Smooth muscle cell (in vitro differentiated cells): ENCODE measurements around the gene ADM. TPM values are rescaled to one million over a fixed set of nuclear protein-coding genes. Genes with fewer than 3 reads are reported as not detected.
A peak's percentile ranks its signal among the peaks of the same experiment; 100 is the strongest.

Experiments
- DNase-seq: peaks from one replicate; lab custom pipeline; 2025; ENCODE audit not compliant: unreplicated experiment; lab: John Stamatoyannopoulos, UW
- H2AFZ ChIP-seq: fragments of 200-600 bp; sonication (generic); 2 replicates; pipeline ENCODE4 v1.6.0; 2016; ENCODE audit warnings: antibody characterized with exemption, low read depth, mild to moderate bottlenecking
- H3F3A ChIP-seq: fragments of 200-600 bp; sonication (generic); 2 replicates; pipeline ENCODE4 v1.6.0; 2017; ENCODE audit warnings: antibody characterized with exemption, low read depth
- H3K27ac ChIP-seq: fragments of 200-600 bp; sonication (generic); 2 replicates; pipeline ENCODE4 v1.5.1; 2016; ENCODE audit warnings: low read depth, mild to moderate bottlenecking
- H3K27me3 ChIP-seq: fragments of 200-600 bp; sonication (generic); 2 replicates; pipeline ENCODE4 v1.6.1; 2016; ENCODE audit warnings: low read depth, mild to moderate bottlenecking
- H3K36me3 ChIP-seq: fragments of 200-600 bp; sonication (generic); 2 replicates; pipeline ENCODE4 v1.5.1; 2016; ENCODE audit warnings: low read depth
- H3K4me1 ChIP-seq: fragments of 200-600 bp; sonication (generic); 2 replicates; pipeline ENCODE4 v1.5.1; 2016; ENCODE audit warnings: low read depth
- H3K4me2 ChIP-seq: fragments of 200-600 bp; sonication (generic); 2 replicates; pipeline ENCODE4 v1.6.0; 2016; ENCODE audit warnings: mild to moderate bottlenecking
- H3K4me3 ChIP-seq: fragments of 200-600 bp; sonication (generic); 2 replicates; pipeline ENCODE4 v1.5.1; 2016; ENCODE audit warnings: mild to moderate bottlenecking
- H3K79me2 ChIP-seq: fragments of 200-600 bp; sonication (generic); 2 replicates; pipeline ENCODE4 v1.6.0; 2016; ENCODE audit warnings: low read depth, mild to moderate bottlenecking
- H3K9ac ChIP-seq: fragments of 200-600 bp; sonication (generic); 2 replicates; pipeline ENCODE4 v1.6.0; 2016; ENCODE audit warnings: low read depth
- H3K9me3 ChIP-seq: fragments of 200-600 bp; sonication (generic); replicated peaks from 2 replicates; pipeline ENCODE4 v1.5.1; 2016; ENCODE audit warnings: low read depth
- H4K20me1 ChIP-seq: fragments of 200-600 bp; sonication (generic); 2 replicates; pipeline ENCODE4 v1.6.0; 2016; ENCODE audit warnings: low read depth
- CTCF ChIP-seq: fragments of 200-600 bp; sonication (generic); IDR thresholded peaks from 2 replicates; pipeline ENCODE4 v1.5.1; 2017; ENCODE audit warnings: borderline replicate concordance, mild to moderate bottlenecking, antibody characterized with exemption; ENCODE audit not compliant: insufficient read depth, poor library complexity, severe bottlenecking
- WGBS: methylation state at CpG from one replicate; pipeline ENCODE4 v1.1.7; 2016; ENCODE audit warnings: low lambda C conversion rate; 5-methylcytosine and 5-hydroxymethylcytosine counted together
- polyA plus RNA-seq: library from polyadenylated mRNA; unstranded; fragments of >200 nt; fragmentation: Nextera tagmentation; extraction: Ambion mirVana; gene quantifications from 2 replicates; pipeline ENCODE4 v1.2.1, GENCODE V29; 2016
- total RNA-seq: library from RNA; depleted of rRNA; stranded (reverse); fragments of >200 nt; gene quantifications from 2 replicates; pipeline ENCODE4 v1.2.3, GENCODE V29; 2014

Gene ADM
- total and polyA plus RNA-seq, 2 experiments from 2014 or later = 47.6 to 53.0 TPM

DNA sequence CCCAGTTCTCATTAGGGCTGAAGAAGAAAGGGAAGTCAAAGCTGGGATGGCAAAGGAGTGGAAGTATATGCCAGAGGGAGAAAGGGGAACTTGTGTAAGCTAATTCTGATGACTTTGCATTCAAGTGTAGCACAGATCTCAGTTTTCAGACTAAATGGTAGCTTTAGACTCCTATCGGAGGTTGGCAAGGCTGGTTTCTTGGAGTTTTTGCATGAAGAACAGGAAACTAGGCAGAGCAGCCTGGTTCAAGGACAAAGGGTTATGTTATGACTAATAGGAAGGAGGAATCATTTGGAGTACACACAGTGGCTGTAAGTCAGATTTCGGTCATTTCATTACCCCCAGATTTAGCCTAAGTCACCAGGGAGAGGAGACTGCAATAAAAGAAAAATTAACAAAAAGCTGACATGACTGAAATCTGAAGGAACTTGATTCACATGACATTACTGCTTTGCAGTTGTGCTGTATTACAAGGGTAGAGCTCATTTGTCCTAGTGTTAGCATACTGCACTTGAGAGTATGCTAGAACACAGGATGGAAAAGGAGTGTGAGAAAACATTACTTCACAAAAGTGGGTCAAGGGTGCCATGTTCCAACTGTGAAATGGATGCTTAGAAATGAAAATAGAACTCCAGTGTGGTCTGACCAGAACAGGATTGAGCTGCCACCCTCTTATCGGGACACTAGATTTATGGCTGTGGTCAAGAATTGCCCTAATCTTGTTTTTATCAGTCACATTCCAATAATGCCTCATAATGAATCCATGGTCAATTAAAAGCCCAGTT lies 23.6 kb downstream of the ADM start:
- Histone ChIP-seq H3F3A (no peaks in the 10 kb centered on the region), H3K36me3 (no peaks in the 10 kb centered on the region), H3K4me2 (peak overlapping the region; percentile 6), H3K4me3 (no peak overlapping the region), H3K79me2 (no peaks in the 10 kb centered on the region), H3K4me1 (peaks cover 6% of the 10 kb centered on the region), H2AFZ (no peak overlapping the region), H3K27ac (no peak overlapping the region), H3K9ac (no peak overlapping the region), H3K9me3 (no peaks in the 10 kb centered on the region), H3K27me3 (no peaks in the 10 kb centered on the region), H4K20me1 (no peaks in the 10 kb centered on the region)
- TF ChIP-seq CTCF = no peak
- no peak for DNase-seq
- 25% methylated on average over 3 of the region's 3 CpGs for whole genome bisulfite sequencing

- Histone ChIP-seq H3K9me3 (no peaks in the 10 kb centered on the region), H2AFZ (no peak overlapping the region), H3K79me2 (no peaks in the 10 kb centered on the region), H3K27ac (no peak overlapping the region), H3K4me1 (no peaks in the 10 kb centered on the region), H3F3A (no peaks in the 10 kb centered on the region), H4K20me1 (no peaks in the 10 kb centered on the region), H3K27me3 (no peaks in the 10 kb centered on the region), H3K9ac (no peak overlapping the region), H3K4me3 (no peak overlapping the region), H3K4me2 (peak overlapping the region; percentile 6), H3K36me3 (no peaks in the 10 kb centered on the region)
- no peak for TF ChIP-seq CTCF
- no peak for DNase-seq
- WGBS = 86% methylated on average over 2 of the region's 2 CpGs
Observed at GRCh38 chr11:10329356-10329755, 24.5 kb downstream of the ADM start.

DNA sequence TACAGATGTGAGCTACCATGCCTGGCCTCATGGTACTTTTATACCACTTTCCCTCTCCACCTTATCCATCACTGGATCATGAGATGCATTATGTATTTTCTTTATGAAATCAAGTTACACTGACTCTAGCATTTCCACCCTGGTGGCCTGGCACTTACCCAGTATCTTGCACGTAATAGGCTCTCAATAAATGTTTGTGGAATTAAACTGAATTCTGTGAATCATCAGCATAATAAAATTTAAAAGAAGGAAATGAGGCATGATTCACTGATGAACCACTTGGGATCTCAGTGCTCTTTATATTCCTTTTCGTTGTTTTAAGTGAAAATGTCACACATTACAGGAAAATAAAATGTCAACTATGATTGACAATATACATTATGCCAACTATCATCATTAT lies 25.1 kb downstream of the ADM start:
- Histone ChIP-seq H3F3A (no peaks in the 10 kb centered on the region), H3K9me3 (no peaks in the 10 kb centered on the region), H2AFZ (no peak overlapping the region), H4K20me1 (no peaks in the 10 kb centered on the region), H3K79me2 (no peaks in the 10 kb centered on the region), H3K27me3 (no peaks in the 10 kb centered on the region), H3K4me3 (no peak overlapping the region), H3K36me3 (no peaks in the 10 kb centered on the region), H3K4me2 (no peak overlapping the region), H3K27ac (no peak overlapping the region), H3K4me1 (no peaks in the 10 kb centered on the region), H3K9ac (no peak overlapping the region)
- no peak for TF ChIP-seq CTCF
- no peak for DNase-seq
- WGBS = 65% methylated on average over 2 of the region's 2 CpGs
